Measurements from ENCODE around the gene ZFHX3.

Gene ZFHX3

GRCh38 chr16:72985148-72985941 lies 62.6 kb downstream of the ZFHX3 start:
- H3K27me3 ChIP-seq, result no peaks in the 10 kb centered on the region
- intact Hi-C loops (cut with DNase I; ENCODE audit: low total_unique reads), result loop anchor here (5.0 to 10.0 kb wide), 2 partner anchors 38 to 59 kb away; partner anchors contain the start of gene ZFHX3
- H3K27ac ChIP-seq, result peak overlapping the region; percentile 82 to 89
- no peak for TF ChIP-seq CTCF (IDR thresholded peaks at IDR 0.05)
- H3K36me3 ChIP-seq, result no peaks in the 10 kb centered on the region
- H3K4me3 ChIP-seq, result peak overlapping the region; percentile 17 to 32
- no peaks in the 10 kb centered on the region for H3K9me3 ChIP-seq
- peak; percentile 90 to 91 for DNase-seq
- H3K4me1 ChIP-seq, result peaks cover 8 to 95% (median 56%) of the 10 kb centered on the region in 4 donors

GRCh38 chr16:72983728-72984350 lies 64.1 kb downstream of the ZFHX3 start:
- H3K27ac ChIP-seq, result peak overlapping the region; percentile 82 to 89
- H3K9me3 ChIP-seq, result no peaks in the 10 kb centered on the region
- H3K27me3 ChIP-seq, result no peaks in the 10 kb centered on the region
- intact Hi-C loops (cut with DNase I; ENCODE audit: low total_unique reads), result loop anchor here (10.0 kb wide), 1 partner anchor 61 kb away; the partner anchor contains the start of gene ZFHX3
- peak; percentile 22 to 61 for DNase-seq
- no peak for TF ChIP-seq CTCF (IDR thresholded peaks at IDR 0.05)
- no peaks in the 10 kb centered on the region for H3K36me3 ChIP-seq
- H3K4me1 ChIP-seq, result peaks cover 8 to 95% (median 51%) of the 10 kb centered on the region in 4 donors
- no peak overlapping the region for H3K4me3 ChIP-seq

DNA sequence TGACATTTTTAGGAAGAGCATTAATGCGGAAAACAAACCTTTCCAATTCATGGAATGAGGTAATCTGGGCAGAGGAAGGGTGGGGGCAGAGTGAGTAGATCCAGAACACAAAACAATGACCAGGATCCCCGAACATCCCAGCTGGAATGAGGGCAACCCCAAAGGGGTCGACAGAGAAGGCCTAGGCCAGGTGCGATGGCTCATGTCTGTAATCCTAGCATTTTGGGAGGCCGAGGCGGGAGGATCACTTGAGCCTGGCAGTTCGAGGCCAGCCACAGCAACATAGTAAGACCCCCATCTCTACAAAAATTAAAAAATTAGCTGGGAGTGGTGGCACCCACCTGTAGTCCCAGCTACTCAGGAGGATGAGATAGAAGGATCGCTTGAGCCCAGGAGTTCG lies 64.7 kb downstream of the ZFHX3 start:
- peak; percentile 18 to 57 for DNase-seq
- Histone ChIP-seq H3K27me3 (no peaks in the 10 kb centered on the region), H3K4me1 (peaks cover 8 to 95% (median 49%) of the 10 kb centered on the region in 4 donors), H3K9me3 (no peaks in the 10 kb centered on the region), H3K27ac (peak overlapping the region; percentile 82 to 89), H3K4me3 (no peak overlapping the region), H3K36me3 (no peaks in the 10 kb centered on the region)
- intact Hi-C loops (cut with DNase I; ENCODE audit: low total_unique reads), result loop anchor here (10.0 kb wide), 1 partner anchor 62 kb away; the partner anchor contains the start of gene ZFHX3
- no peak for TF ChIP-seq CTCF (IDR thresholded peaks at IDR 0.05)

DNA sequence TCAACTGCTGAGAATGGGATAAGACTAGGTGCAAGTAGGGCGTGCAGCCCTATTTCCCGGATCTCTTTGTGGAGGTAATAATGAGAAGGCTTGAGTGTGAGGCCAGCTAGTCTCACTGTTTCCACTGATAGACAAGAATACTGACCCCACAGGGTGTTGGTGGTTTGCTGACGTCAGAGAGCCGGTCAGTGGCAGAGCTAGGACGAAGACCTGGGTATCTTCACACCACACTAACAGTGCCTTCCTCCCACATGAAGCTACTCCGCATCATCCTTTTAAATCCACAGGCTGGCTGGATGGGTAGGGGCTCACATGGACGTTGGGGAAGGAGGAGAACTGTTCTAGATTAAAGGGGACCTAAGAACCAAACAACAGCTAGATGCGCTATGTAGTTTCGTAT lies 68.0 kb downstream of the ZFHX3 start:
- H3K27me3 ChIP-seq, result no peaks in the 10 kb centered on the region
- peak overlapping the region in 1 of 2 donors; percentile 29 for H3K27ac ChIP-seq
- no peak for TF ChIP-seq CTCF (IDR thresholded peaks at IDR 0.05)
- DNase-seq, result peak in 1 of 2 donors; percentile 17
- no peaks in the 10 kb centered on the region for H3K36me3 ChIP-seq
- no peaks in the 10 kb centered on the region for H3K9me3 ChIP-seq
- H3K4me1 ChIP-seq, result peaks cover 4 to 96% (median 42%) of the 10 kb centered on the region in 4 donors
- intact Hi-C loops (cut with DNase I; ENCODE audit: low total_unique reads), result loop anchor here (10.0 kb wide), 1 partner anchor 65 kb away; the partner anchor contains the start of gene ZFHX3
- H3K4me3 ChIP-seq, result no peak overlapping the region

DNA sequence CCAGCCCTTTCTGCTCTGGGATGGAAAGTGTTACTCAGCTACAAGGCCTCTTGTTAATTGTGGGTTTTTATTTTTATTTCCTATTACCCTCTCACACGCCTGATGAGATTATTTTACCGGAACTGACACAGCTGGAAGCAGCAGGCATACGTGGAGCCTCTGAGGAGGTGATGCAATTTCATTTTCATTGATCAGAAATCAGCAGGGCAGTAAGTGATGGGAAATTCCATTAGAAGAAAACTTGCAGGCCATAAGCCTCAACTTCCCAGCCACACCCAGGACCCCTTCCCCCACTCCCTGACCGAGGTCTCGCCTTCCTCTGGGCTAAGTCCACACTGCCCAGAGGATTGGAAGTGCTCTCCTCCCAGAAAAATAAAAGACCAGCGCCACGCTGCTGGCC lies 69.7 kb downstream of the ZFHX3 start:
- TF ChIP-seq CTCF (IDR thresholded peaks at IDR 0.05), result no peak

More for the DNA sequence above, 69.7 kb downstream of the ZFHX3 start:
- peak overlapping the region; percentile 29 to 53 for H3K27ac ChIP-seq
- H3K9me3 ChIP-seq, result no peaks in the 10 kb centered on the region
- H3K27me3 ChIP-seq, result no peaks in the 10 kb centered on the region
- intact Hi-C loops (cut with DNase I; ENCODE audit: low total_unique reads), result no loop called here
- no peak for DNase-seq
- no peaks in the 10 kb centered on the region for H3K36me3 ChIP-seq
- H3K4me3 ChIP-seq, result no peak overlapping the region
- H3K4me1 ChIP-seq, result peaks cover 0 to 96% (median 44%) of the 10 kb centered on the region in 4 donors
